Measurements from ENCODE around the gene DMGDH. TPM values are rescaled to one million over a fixed set of nuclear protein-coding genes. Genes with fewer than 3 reads are reported as not detected.

DMGDH gene
- total and polyA plus RNA-seq, 2 of the 4 experiments (the other 2 are of a cell fraction): 0.18 TPM; not detected in 1

DNA sequence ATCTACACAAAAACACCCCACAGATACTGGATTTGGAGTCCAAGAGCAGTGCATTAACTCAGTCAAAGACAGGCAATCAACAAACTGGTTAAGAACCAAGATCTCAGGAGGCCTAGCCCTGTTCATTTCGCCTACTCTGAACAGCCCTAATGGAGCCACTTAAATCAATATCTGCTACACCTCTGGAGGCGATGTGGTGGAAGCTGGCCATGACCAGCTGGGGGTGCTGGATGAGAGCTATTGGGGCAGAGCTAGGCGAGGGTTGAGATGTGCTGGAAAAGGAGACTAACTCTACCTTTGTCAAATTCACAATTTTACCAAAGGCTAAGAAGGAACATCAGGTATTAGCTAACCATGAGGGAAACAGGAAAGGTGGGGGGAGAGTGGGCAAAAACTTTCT, 61.1 kb downstream of the DMGDH start:
- Histone ChIP-seq H3K79me1 (ENCODE audit: low read depth in 1 of 2, low read length in 2 of 2) (no peaks in the 10 kb centered on the region), H2AK9ac (replicated peaks; ENCODE audit: low read depth, low read length, poor library complexity) (no peak overlapping the region), H2AFZ (replicated peaks; ENCODE audit: low read length, poor library complexity) (no peak overlapping the region), H3K36me3 (ENCODE audit: control insufficient read depth, insufficient read depth, low read length) (no peaks in the 10 kb centered on the region), H3K14ac (replicated peaks; ENCODE audit: low read depth, low read length) (no peak overlapping the region), H3K27me3 (ENCODE audit: control insufficient read depth, insufficient read depth, low read length) (no peaks in the 10 kb centered on the region), H4K91ac (ENCODE audit: insufficient read depth, low read depth, low read length) (peak overlapping the region; percentile 33; the same call in 1 of the 2 replicates), H2AK5ac (ENCODE audit: low read depth, low read length) (no peak overlapping the region), H3K56ac (ENCODE audit: extremely low read depth, insufficient read depth, low read length) (no peak overlapping the region), H3K9me3 (ENCODE audit: control insufficient read depth, insufficient read depth, low read length) (peaks cover 4% of the 10 kb centered on the region), H2BK5ac (ENCODE audit: low read depth, low read length, poor library complexity, severe bottlenecking) (no peak overlapping the region), H3K9me1 (ENCODE audit: insufficient read depth, low read length) (no peaks in the 10 kb centered on the region), H3K4ac (ENCODE audit: low read depth, low read length) (no peak overlapping the region), H3K4me1 (ENCODE audit: control insufficient read depth, insufficient read depth, low read length) (peaks cover 3% of the 10 kb centered on the region; the same call in 1 of the 2 replicates), H4K20me1 (ENCODE audit: insufficient read depth, low read length) (no peaks in the 10 kb centered on the region), H4K8ac (ENCODE audit: low read depth in 2 of 2, low read length in 2 of 2) (no peak overlapping the region), H3K23ac (ENCODE audit: low read depth, low read length) (no peak overlapping the region), H3K18ac (ENCODE audit: low read depth, low read length) (no peak overlapping the region), H4K5ac (ENCODE audit: low read depth, low read length) (no peak overlapping the region), H3K4me2 (ENCODE audit: low read depth, low read length) (no peak overlapping the region), H3K4me3 (ENCODE audit: insufficient read depth, low read depth, low read length) (no peak overlapping the region), H2BK20ac (ENCODE audit: low read depth, low read length) (peak overlapping the region; percentile 32; the same call in 1 of the 2 replicates), H3K9ac (ENCODE audit: low read depth, low read length) (no peak overlapping the region), H3K27ac (ENCODE audit: insufficient read depth, low read length) (no peak overlapping the region), H2BK120ac (ENCODE audit: low read depth, low read length) (peak overlapping the region; percentile 9; the same call in 1 of the 2 replicates), H2BK15ac (ENCODE audit: low read depth, low read length) (peak overlapping the region; percentile 32; the same call in 1 of the 3 replicates)
- in situ Hi-C loops (cut with MboI; ENCODE audit: low sequenced_read_pairs): no loop called here
- no CpG with 5 or more reads among the region's 3 CpGs for WGBS, 2 experiments (ENCODE audit: extremely low coverage in 2 of 2, insufficient read length in 1 of 2)
- CTCF ChIA-PET: interaction anchor here (0.7 to 1.7 kb wide), 4 partner anchors 13 to 1127 kb away, joined by 3 to 6 read pairs (median 4); no protein-coding TSS in a partner anchor
- POLR2A ChIA-PET (ENCODE audit: unreplicated experiment): no interaction called here
- DNase-seq (no peak), ATAC-seq (ENCODE audit: low read depth) (no peak)
- intact Hi-C loops (cut with micrococcal nuclease): no loop called here
- BruUV-seq (replicated peaks): no TSS peak
- TF ChIP-seq, protein P1, sequence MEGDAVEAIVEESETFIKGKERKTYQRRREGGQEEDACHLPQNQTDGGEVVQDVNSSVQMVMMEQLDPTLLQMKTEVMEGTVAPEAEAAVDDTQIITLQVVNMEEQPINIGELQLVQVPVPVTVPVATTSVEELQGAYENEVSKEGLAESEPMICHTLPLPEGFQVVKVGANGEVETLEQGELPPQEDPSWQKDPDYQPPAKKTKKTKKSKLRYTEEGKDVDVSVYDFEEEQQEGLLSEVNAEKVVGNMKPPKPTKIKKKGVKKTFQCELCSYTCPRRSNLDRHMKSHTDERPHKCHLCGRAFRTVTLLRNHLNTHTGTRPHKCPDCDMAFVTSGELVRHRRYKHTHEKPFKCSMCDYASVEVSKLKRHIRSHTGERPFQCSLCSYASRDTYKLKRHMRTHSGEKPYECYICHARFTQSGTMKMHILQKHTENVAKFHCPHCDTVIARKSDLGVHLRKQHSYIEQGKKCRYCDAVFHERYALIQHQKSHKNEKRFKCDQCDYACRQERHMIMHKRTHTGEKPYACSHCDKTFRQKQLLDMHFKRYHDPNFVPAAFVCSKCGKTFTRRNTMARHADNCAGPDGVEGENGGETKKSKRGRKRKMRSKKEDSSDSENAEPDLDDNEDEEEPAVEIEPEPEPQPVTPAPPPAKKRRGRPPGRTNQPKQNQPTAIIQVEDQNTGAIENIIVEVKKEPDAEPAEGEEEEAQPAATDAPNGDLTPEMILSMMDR (conservative IDR thresholded peaks at IDR 0.05; ENCODE audit: low read depth, low read length): no peak
- no peak for TF ChIP-seq BHLHE40 (IDR thresholded peaks at IDR 0.05; ENCODE audit: low read depth, low read length)
- no peak for TF ChIP-seq RFX5 (IDR thresholded peaks at IDR 0.05; ENCODE audit: low read depth, low read length)
- no peak for TF ChIP-seq CEBPB (IDR thresholded peaks at IDR 0.05; ENCODE audit: low read depth, low read length)
- no peak for TF ChIP-seq MAZ (IDR thresholded peaks at IDR 0.05; ENCODE audit: borderline replicate concordance, low read depth, low read length)
- no peak for TF ChIP-seq RCOR1 (IDR thresholded peaks at IDR 0.05; ENCODE audit: insufficient replicate concordance, low read length)
- TF ChIP-seq MXI1 (IDR thresholded peaks at IDR 0.05; ENCODE audit: borderline replicate concordance, low read depth, low read length): no peak
- no peak for TF ChIP-seq CHD1 (IDR thresholded peaks at IDR 0.05; ENCODE audit: low read depth, low read length)
- no peak for TF ChIP-seq FOS (IDR thresholded peaks at IDR 0.05; ENCODE audit: low read depth, low read length)
- no peak for TF ChIP-seq POLR2A (IDR thresholded peaks at IDR 0.05; ENCODE audit: low read depth, low read length)
- no peak for TF ChIP-seq USF2 (IDR thresholded peaks at IDR 0.05; ENCODE audit: low read depth, low read length)
- no peak for TF ChIP-seq NFE2L2 (IDR thresholded peaks at IDR 0.05; ENCODE audit: low read depth, low read length)
- TF ChIP-seq SMC3 (IDR thresholded peaks at IDR 0.05; ENCODE audit: low read depth, low read length): no peak
- no peak for TF ChIP-seq ELK1 (IDR thresholded peaks at IDR 0.05; ENCODE audit: borderline replicate concordance, low read depth, low read length)
- TF ChIP-seq RAD21 (IDR thresholded peaks at IDR 0.05; ENCODE audit: low read length): no peak
- TF ChIP-seq MAFK (IDR thresholded peaks at IDR 0.05; ENCODE audit: low read depth, low read length): no peak
- dilution Hi-C loops (cut with HindIII; ENCODE audit: low sequenced_read_pairs, unreplicated experiment): no loop called here
